PFSK-1 (cell line): Measurements from ENCODE around the gene JAK1.

Source experiments
- FOXP2 ChIP-seq: optimal IDR thresholded peaks from 2 replicates; pipeline ENCODE3; 2011; ENCODE audit warnings: borderline replicate concordance, control low read depth, inconsistent platforms; ENCODE audit not compliant: insufficient read depth; ENCODE audit errors: extremely low read length, extremely low read depth
- POLR2AphosphoS5 ChIP-seq: IDR thresholded peaks from 2 replicates; pipeline ENCODE4 v1.6.1; 2012; ENCODE audit warnings: low read depth, mild to moderate bottlenecking, control low read depth, low read length, moderate library complexity
- SIN3A ChIP-seq: IDR thresholded peaks from 2 replicates; pipeline ENCODE4 v1.6.1; 2012; ENCODE audit warnings: mild to moderate bottlenecking, low read length, moderate library complexity, borderline replicate concordance; ENCODE audit not compliant: insufficient read depth
- TAF1 ChIP-seq: IDR thresholded peaks from 2 replicates; pipeline ENCODE4 v1.6.1; 2012; ENCODE audit warnings: low read length, control low read depth, borderline replicate concordance; ENCODE audit not compliant: insufficient read depth
- TF ChIP-seq, protein P1 (sequence below), 2 experiments: IDR thresholded peaks; 2 replicates each; pipeline versions ENCODE4 v1.6.1 to v1.8.0; 2011 to 2012; ENCODE audit warnings: low read depth in 2 of 2, low read length in 2 of 2, control low read depth in 1 of 2, inconsistent platforms in 1 of 2, mild to moderate bottlenecking in 1 of 2, moderate library complexity in 1 of 2; ENCODE audit not compliant: insufficient read depth in 1 of 2

DNA sequence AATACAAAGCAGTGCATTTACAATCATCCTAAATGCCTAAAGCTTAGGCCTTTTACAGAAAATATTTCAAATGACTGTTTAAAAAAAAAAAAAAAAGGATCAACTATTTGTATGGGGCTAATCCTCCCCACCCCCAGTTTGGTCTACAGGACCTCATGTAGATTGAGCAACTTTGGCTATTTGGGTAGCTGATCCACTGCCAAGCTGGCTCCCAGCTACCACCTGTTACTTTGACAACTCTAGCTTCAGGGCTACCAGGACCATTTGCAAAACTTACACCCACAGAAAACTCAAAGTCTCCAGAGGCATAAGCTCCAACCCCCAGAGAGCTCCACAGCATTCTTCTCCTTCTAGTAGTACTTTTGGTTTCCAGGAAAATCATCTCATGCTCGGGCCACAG is 29.4 kb downstream of the JAK1 start:
- TF ChIP-seq POLR2AphosphoS5 (no peak), SIN3A (no peak), TAF1 (no peak), FOXP2 (no peak)
- TF ChIP-seq, protein P1, sequence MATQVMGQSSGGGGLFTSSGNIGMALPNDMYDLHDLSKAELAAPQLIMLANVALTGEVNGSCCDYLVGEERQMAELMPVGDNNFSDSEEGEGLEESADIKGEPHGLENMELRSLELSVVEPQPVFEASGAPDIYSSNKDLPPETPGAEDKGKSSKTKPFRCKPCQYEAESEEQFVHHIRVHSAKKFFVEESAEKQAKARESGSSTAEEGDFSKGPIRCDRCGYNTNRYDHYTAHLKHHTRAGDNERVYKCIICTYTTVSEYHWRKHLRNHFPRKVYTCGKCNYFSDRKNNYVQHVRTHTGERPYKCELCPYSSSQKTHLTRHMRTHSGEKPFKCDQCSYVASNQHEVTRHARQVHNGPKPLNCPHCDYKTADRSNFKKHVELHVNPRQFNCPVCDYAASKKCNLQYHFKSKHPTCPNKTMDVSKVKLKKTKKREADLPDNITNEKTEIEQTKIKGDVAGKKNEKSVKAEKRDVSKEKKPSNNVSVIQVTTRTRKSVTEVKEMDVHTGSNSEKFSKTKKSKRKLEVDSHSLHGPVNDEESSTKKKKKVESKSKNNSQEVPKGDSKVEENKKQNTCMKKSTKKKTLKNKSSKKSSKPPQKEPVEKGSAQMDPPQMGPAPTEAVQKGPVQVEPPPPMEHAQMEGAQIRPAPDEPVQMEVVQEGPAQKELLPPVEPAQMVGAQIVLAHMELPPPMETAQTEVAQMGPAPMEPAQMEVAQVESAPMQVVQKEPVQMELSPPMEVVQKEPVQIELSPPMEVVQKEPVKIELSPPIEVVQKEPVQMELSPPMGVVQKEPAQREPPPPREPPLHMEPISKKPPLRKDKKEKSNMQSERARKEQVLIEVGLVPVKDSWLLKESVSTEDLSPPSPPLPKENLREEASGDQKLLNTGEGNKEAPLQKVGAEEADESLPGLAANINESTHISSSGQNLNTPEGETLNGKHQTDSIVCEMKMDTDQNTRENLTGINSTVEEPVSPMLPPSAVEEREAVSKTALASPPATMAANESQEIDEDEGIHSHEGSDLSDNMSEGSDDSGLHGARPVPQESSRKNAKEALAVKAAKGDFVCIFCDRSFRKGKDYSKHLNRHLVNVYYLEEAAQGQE (IDR thresholded peaks at IDR 0.05; ENCODE audit: insufficient read depth in 1 of 2, low read depth in 2 of 2, low read length in 2 of 2) = no peak
